NCI-H128 (cell line): ENCODE data around the gene BMPR1B.
"Not testable (repeated sequence)": the region's sequence is repeated elsewhere in the genome, so short reads cannot be mapped to it uniquely, and the experiment has no call there.

Experiments used
- DNase-seq: peaks from one replicate; lab custom pipeline; 2025; ENCODE audit not compliant: unreplicated experiment; lab: John Stamatoyannopoulos, UW

Gene BMPR1B

DNA sequence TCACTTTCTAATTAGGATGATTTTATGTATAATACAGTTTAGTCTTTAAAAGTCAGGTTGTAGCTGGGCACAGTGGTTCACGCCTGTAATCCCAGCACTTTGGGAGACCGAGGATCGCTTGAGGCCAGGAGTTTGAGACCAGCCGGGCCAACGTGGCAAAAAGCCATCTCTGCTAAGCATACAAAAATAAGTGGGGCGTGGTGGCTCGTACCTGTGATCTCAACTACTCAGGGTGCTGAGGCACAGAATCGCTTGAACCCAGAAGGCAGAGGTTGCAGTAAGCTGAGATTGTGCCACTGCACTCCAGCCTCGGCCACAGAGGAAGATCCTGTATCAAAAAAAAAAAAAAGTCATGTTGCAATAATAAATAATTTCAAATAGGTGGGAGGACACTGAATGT, 364.2 kb downstream of the BMPR1B start:
- DNase-seq, result no peak

DNA sequence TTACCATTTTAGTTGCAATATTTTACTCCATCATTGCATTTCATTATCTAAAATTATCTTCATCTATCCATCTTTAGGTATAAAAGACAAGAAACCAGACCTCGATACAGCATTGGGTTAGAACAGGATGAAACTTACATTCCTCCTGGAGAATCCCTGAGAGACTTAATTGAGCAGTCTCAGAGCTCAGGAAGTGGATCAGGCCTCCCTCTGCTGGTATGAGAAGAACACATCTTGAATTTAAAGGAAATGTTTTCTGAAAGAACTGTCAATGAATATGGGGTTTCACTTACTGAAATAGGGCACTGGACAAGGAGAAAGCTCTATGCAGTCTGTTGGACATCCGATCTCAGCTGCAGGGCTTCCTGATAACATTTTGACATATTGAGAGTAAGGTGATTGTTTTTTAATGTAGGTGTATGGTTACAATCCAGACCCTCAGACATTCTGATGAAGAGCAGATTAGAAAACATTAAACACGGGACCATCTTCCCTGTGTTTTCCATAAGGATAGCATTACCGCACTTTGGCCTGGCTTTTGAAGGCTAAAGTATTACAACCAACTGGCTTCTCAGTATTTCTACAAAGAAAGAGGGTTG, 367.2 kb downstream of the BMPR1B start:
- no peak for DNase-seq

DNA sequence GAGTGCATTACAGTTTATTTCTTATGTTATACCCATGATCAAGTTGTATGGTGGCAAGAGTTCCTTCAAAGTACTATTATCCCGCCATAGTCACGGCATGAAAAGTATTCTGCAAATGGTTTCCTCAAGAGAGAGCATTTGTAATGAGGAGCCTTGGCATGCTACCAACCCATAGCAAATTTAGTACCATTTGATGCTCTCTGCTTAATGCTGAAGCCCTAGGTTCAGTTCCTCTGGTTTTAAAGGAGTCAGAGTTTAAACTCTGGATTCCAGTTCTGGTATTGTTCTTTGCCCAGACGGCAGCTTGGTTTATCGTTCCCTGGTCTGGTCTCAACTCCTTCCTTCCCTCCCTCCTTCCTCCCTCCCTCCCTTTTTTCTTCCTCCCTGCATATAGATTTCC, 371.3 kb downstream of the BMPR1B start:
- no peak for DNase-seq

DNA sequence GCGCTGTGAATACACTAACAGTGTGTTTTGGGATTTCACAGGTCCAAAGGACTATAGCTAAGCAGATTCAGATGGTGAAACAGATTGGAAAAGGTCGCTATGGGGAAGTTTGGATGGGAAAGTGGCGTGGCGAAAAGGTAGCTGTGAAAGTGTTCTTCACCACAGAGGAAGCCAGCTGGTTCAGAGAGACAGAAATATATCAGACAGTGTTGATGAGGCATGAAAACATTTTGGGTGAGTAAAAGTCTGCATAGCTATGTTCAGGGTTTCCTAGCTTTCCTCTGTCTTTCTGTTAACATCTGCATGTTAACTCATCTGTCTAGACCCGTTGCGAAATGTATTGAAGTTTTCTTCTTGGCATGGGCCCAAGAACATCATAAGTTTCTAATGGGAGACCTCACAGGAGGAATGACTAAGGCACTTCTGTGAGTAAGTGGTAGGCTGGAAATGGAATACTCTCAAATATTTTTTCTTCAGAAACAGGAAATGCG, 372.1 kb downstream of the BMPR1B start:
- no peak for DNase-seq

DNA sequence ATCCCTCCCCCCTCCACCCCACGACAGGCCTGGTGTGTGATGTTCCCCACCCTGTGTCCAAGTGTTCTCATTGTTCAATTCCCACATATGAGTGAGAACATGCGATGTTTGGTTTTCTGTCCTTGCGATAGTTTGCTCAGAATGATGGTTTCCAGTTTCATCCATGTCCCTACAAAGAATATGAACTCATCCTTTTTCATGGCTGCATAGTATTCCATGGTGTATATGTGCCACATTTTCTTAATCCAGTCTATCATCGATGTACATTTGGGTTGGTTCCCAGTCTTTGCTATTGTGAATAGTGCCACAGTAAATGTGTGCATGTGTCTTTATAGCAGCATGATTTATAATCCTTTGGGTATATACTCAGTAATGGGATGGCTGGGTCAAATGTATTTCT, 376.3 kb downstream of the BMPR1B start:
- not testable (repeated sequence) for DNase-seq

DNA sequence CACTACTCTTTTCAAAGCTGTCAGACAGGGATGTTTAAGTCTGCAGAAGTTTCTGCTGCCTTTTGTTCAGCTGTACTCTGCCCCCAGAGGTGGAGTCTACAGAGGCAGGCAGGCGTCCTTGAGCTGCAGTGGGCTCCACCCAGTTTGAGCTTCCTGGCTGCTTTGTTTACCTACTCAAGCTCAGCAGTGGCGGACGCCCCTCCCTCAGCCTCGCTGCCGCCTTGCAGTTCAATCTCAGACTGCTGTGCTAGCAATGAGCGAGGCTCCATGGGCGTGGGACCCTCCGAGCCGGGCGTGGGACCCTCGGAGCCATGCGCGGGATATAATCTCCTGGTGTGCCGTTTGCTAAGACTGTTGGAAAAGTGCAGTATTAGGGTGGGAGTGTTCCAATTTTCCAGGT, 381.7 kb downstream of the BMPR1B start:
- DNase-seq, result not testable (repeated sequence)

DNA sequence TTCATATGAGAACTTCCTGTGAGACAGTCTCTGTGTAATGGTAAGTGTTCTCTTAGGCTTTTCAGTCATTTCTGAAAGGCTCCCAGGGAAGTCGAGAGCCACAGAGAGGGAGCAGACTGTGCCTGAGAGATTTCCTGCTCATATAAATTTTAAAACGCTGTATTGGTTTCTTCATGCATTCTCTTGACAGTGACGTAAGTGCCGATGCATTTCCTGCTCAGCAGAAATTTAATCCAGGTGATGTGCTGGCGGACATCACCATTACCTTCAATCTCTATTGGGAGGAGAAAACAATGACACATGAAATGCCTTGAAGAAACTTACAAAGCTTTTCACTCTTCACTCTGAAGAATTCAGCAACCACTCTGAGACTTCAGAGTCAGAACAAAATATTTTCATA, 383.6 kb downstream of the BMPR1B start:
- no peak for DNase-seq

DNA sequence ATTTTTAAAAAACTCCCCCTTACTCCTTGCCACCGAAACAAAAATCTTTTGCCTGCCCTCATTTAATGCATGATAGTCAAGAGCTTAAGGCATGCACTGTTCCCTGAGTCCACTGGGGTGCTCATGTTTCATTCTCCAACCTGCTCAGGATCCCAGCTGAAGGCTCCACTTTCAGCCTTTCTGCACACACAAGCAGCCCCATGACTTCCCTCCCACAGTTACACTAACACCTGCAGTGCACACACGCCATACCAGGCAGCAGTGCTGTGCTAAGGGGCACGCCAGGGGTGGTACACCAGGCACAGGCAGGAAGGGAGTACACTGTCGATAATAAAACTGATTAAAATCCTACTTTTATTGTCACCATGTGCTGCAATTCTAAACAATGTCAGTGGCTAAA, 385.2 kb downstream of the BMPR1B start:
- DNase-seq, result no peak

DNA sequence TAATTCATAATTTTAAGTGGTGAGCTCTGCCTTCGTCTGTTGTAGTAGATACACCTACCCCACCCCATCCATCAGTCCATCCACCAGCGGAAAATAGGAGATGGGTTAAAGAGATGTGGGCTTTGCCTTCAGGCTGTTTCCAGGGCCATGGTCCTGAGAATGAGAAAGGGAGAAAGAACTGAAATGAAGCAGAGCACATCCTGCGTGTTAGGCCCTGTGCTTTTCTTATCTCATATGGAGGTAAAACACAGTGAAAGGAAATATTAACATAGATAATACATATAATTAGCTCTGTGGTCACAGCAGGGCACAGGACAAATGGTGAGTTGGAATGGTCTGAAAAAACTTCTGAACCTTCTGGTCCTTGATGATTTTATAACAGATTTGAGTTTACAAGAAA, 393.5 kb downstream of the BMPR1B start:
- no peak for DNase-seq

DNA sequence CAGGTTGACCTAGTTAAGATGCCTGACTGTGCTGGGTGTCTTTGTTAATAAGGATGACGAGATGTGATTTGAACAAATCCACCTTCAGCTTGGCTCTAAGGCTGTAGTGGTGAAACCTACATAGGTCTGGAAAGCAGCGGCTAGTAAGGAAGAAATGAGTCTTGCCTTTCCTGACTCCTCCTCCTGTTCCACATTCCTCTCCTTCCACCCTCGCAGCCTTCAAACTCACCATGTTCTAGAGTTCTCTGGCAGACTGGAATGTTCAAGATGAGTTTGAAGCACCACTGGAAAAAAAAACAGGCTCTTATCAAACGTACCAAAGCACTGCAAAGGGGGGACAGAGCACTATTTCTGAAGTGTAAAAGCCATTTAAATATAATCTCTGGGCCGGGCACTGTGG, 395.4 kb downstream of the BMPR1B start:
- DNase-seq, result no peak

DNA sequence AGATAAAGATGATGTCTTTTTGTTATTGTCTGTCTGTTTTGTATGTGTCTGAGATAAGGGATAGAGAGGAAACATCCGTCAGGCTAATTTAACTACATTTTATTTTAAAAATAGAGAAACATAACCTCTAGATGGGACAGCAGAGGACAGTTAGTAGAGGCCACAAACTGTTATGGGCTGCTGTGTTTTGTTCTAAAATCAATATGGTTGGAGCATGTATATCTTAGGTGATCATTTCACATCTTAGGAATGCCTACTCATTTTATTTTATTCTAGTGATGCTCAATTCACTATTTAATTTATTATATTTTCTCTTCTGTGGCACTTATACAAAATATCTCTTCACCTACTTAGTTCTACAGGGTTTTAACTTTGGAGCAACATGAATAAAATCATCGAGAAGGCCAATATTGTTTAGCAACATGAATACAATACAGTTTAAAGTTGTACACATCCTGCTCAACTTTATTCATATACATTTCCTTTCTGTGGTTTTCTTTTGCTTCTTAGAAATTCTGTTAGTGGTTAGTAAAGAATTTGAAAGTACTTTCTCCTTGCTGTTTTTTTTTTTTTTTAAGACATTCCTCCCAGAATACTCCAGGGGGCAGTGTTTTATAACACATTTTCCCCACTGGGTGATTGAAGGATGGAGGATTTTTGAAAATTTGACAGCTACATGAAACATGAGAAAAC, 398.1 kb downstream of the BMPR1B start:
- DNase-seq, result no peak

DNA sequence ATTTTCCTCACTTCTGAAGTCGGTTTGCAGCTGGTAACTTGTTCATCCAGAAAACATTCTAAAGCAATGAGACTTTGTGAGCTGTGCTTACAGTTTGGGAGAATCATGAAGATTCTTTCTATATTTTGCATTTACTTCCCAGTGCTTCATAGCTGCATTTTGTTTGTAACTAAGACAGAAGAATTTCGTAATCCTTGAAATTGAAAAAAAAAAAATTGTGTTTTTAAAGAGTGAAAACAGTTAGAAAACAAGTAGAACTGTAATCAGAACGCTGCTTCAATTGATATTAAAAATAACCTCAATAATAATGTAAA, 398.7 kb downstream of the BMPR1B start:
- DNase-seq, result no peak

DNA sequence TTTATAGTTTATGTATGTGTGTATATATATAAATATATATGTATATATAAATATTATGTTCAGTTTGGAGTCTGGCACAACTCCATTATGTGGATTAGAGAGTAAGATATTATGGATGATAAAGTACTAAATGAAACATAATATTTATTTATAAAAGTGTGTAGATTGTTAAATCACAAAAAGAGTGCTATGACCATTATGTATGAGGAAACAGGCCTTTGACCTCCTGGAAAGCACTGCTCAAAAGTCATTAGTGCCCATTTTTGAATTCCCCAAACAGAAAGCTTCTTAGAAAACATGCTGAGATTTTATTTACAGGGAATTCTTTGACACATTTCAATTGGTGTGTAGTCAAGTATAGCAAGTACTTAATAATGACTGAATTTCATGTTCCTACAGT, 399.8 kb downstream of the BMPR1B start:
- DNase-seq, result no peak

DNA sequence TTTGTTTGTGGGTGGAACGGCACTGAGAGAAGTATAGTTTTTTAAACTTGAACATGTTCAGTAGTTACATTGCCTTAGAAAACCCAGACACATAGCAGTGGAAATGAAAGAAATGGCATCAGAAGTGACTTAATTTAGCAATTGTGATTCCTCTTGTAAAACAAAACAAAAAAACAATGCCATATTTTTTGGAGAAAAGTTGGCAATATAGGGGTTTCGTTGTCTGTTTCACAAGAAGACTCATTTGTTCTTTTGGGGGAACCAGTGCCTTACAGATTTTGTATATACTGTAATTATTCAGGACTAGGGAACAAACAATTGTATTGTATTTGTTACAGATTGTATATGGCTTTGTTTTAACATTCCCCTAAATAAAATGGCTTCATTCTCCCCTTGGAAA, 400.3 kb downstream of the BMPR1B start:
- no peak for DNase-seq

DNA sequence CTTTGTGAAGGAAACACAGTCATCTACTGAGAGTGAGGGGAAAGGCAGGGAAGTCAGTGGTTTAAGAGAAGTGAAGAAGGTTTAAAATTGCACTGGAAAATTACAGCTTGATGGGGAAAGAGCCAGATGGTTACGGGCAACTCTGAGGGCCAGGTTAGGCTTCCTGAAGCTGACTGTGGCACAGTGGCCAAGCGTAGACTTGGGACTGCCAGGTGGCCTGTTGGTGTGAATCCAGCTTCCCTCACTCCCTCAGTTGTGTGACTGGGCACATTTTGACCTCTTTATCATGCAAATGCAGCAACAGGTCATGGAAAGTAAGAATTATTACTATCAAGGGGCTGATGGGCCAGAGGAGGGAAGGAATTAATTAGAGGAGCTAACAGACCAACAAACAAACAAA, 400.9 kb downstream of the BMPR1B start:
- DNase-seq, result no peak

DNA sequence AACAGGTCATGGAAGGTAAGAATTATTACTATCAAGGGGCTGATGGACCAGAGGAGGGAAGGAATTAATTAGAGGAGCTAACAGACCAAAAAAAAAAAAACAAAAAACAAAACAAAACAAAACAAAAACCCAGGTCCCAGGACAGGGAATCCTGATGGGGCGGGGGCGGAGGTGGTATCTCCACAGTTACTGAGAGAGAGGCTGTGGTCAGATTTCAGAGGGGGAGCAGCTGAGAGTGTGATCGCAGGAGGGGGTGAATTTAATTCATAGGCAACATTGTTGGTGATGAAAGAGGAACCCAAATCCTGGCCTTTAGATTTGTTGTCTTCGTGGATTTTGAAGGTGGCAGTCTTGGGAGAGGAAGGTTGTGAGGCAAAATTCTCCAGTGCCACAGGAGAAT, 401.6 kb downstream of the BMPR1B start:
- no peak for DNase-seq

DNA sequence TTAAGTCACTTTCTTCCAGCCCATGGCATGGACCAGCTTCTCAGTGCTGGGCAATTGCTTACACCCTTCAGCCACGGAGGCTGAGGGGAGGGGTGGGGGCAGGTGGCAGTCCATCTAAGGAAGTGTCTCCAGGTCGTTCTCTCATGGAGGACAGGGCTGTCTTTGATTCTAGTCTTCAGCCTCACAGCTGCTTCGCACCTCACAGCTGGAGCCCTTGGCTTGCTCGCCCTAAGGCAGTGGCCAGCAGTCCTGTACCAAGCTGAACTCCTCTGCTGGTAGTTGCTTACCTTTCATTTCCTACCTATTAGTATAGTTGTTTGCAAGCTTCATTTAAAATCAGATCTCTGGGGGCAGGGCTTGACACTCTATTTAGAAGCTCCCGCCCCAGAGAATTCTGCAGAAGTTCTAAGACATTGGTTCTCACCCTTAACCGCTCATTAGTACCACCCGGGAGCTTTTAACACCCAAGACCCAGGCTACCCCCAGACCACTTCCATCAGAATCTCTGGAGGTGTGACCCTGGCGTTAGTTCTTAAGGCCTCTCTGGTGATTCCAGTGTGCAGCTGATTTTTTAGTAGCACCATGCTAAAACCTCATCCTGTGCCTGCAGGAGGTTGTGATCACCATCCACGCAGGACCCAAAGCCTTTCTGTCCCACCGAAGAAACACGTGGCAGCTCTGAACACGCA, 404.2 kb downstream of the BMPR1B start:
- no peak for DNase-seq

DNA sequence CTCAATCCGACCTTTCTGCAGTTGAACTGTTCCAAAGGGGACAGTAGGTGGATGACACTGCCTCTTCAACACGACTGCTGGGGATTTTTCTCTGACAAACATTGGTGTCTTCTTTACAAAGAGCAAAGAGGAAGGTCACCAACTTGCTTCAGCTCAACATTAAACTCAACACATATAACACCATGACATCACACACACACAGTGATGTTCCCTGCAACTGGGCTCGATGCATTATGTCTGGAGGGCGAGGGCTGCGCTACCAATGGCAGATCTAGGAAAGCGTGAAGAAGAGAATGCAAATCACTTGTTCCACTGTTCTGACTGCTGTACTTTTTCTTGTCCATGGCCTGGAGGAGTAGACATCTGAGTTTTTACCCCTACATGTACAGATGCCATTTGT, 405.1 kb downstream of the BMPR1B start:
- no peak for DNase-seq

DNA sequence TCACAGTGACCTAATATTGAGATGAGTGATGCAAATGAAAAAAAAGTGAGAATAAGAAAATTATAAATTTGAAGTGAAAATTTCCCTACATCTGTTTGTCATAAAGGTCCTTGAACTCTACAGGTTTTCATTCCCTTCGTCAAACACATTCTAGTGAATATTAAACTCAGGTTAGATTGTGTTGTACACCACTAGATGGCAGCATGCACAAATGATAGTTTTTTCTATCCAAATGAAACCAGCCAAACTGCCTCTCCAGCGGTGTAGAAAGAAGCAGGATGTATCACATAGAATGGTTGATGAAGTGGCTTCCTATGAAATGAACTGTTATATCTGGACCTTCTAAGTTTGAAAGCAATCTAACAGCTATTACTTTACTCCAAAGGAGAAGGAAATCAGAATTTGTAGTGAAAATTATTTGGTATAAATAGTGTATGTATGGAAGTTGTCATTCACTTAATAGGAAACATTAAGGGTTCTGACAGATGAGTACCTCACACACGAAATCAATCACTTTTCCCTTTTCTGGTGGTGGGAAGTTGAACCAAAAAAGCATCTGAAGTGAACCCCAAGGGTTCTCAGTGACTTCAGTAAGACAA, 408.3 kb downstream of the BMPR1B start:
- peak; percentile 27 for DNase-seq

DNA sequence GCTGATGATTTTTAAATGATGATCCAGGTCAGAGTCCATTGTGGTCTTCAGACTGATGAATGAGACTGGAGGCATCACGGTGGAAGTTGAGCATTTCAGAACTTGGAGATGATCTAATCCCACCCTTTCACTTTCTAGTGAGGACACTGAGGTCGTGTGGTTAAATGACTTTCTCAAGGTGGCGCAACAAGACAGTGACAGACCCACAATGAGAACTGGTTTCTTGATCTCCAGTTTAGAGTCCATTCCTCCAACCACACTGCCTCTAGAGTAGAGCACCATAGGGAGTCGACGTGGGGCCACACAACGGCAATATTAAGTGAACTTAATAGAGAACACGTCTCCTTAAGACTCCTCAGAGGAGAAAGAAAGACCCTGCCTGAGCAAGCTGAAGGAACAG, 410.1 kb downstream of the BMPR1B start:
- DNase-seq, result no peak

DNA sequence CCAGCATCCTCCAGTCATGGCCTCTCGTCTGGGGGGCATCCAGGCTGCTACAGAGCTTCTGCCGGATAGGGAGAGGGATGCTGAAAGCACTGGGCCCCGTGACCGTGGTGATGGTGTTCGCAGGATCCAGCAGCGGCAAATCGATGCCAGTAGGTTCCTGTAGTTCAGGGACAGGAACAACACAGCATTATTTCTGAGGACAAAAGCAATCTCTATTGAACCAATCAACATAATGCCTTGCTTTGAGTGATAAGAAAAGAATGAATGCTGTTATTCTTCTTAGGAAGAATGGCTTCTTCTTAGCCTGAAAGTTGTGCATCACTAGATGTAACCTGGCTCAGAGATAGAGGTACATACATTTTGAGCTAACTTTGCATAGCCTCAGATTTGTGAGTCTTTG, 412.4 kb downstream of the BMPR1B start:
- DNase-seq, result no peak

DNA sequence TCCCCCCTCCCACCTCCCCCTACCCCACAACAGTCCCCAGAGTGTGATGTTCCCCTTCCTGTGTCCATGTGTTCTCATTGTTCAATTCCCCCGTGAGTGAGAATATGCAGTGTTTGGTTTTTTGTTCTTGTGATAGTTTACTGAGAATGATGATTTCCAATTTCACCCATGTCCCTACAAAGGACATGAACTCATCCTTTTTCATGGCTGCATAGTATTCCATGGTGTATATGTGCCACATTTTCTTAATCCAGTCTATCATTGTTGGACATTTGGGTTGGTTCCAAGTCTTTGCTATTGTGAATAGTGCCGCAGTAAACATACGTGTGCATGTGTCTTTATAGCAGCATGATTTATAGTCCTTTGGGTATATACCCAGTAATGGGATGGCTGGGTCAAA, 413.6 kb downstream of the BMPR1B start:
- not testable (repeated sequence) for DNase-seq
